ENCODE results near the gene UPB1.

The UPB1 gene

GRCh38 chr22:24494528-24495364 is at the start of gene UPB1:
UPB1 (plus strand) TSS chr22:24495332; CDS start chr22:24495404, 72 bp downstream.
- DNase-seq: no peak

DNA sequence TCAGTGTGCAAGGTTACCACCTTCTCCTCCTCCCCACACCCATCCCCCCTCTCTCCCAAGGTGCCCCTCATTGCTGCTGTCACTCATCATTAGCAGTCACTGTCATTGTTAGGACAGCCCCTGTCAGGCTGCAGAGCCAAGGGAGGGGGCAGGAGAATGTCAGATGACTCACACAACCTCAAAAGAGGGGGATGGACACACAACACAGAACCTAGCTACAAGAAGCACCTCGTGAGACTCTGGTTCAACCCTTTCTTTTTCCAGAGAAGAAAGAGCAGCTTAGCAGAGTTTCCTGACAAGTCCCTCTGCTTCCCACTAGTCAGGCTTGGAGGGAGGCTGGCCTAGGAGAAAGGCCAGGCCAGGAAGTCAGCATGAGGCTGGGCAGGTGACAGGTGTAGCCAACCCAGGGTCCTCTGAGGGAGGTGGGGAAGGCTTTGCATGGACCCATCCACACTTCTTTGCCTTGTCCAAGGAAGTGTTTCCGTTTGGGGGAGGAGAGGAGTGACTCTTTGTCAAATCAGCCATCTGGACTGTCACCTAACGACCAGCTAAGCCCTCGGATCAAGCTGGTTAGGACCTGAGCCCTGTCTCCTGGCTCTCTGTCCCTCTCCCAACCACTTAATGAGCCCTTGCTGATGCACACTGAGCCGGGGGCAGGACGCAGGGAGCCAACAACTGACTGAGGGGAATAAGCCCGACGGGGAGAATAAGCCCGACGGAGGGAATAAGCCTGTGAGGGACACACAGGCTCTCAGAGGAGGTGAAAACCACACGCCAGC is 49.5 kb upstream of the UPB1 start:
- no peak for DNase-seq

GRCh38 chr22:24446260-24446611 is 48.9 kb upstream of the UPB1 start:
- no peak for DNase-seq

GRCh38 chr22:24450610-24451009 is 44.5 kb upstream of the UPB1 start:
- no peak for DNase-seq

DNA sequence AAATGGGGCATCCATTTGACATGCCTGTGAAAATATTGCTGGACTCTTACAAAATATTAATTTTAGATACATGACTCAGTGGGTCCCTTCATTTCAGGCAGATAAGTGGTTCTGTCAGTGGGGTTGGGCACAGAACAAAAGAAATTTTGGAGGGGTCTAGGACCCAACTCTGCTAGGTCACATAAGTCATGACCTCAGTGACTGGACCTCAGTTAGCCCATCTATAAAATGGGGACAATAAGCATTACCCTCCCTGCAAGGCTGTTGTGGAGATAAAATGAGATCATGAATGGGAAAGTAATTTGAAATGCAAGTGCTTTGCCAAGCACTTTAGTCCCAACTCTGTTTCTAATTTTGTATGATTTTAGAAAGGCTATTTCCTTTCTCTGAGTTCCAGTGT is 44.0 kb upstream of the UPB1 start:
- no peak for DNase-seq

DNA sequence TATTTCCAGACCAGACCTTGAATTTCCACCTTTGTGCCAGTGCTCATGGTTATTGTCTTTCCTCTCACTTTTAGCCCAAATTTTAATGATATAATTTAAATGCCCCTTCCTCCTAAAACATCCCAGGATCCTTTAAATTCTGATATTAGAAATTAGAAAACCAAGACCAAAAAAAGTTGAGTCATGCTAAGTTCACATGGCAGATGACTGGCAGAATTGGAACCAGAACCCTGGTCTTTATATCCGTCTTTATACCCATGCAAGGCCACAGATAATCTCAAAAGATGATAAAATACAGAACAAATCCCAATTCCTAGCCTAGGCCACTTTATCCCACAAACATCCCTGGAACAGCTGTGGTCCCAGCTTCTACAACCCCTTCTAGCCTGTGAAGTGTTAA is 41.3 kb upstream of the UPB1 start:
- no peak for DNase-seq

GRCh38 chr22:24455039-24455438 is 40.1 kb upstream of the UPB1 start:
- no peak for DNase-seq

DNA sequence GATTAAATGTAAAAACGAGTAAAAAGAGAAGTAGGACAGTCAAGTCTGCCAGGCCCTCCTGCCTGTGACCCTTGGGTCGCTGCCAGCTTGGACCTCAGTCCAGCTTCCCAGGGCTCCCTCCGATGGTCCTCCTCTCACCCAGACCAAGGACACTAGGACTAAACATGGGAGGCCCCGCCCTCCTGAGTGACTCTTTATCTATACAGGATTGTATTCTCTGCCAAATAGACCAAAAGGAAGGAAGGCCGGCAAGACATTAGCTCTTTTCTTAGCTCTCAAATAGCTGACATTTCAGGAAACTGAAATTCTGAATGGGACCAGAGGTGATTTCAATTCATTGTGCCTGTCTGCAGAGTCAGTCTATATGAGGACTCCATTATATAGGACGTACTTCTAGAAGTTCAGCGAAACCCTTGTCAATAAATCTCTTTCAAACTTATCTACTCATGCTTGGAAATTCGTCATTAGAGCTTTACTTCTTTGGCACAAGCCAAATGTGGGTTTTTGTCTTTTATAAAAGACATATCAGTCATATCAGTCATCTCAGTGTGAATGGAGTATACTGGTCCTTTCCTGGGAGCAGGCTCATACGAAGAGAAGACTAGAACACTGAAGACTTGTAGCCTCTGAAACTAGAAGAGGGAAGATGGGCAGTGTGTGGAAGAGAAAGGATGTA is 39.2 kb upstream of the UPB1 start:
- no peak for DNase-seq

DNA sequence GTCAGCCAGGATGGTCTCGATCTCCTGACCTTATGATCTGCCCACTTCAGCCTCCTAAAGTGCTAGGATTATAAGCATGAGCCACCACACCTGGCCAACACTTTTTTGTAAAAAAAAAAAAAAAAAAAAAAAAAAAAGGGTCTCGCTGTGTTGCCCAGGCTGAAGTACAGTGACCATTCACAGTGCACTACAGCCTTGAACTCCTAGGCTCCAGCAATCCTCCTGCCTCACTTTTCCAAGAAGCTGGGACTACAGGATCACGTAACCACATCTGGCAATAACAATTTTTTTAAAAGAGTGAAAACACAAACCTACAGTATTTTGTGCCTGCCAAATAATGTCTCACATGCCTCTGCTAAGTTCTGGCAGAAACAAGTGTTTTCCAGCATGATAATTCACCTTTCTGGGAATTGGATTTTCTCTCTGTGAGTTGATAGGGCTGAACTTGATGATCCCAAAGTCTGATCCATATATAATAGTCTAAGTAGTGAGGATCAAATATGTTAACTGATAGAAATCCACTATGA is 37.2 kb upstream of the UPB1 start:
- DNase-seq: no peak

- no peak for DNase-seq
Observed at GRCh38 chr22:24459911-24460310, 35.2 kb upstream of the UPB1 start.

DNA sequence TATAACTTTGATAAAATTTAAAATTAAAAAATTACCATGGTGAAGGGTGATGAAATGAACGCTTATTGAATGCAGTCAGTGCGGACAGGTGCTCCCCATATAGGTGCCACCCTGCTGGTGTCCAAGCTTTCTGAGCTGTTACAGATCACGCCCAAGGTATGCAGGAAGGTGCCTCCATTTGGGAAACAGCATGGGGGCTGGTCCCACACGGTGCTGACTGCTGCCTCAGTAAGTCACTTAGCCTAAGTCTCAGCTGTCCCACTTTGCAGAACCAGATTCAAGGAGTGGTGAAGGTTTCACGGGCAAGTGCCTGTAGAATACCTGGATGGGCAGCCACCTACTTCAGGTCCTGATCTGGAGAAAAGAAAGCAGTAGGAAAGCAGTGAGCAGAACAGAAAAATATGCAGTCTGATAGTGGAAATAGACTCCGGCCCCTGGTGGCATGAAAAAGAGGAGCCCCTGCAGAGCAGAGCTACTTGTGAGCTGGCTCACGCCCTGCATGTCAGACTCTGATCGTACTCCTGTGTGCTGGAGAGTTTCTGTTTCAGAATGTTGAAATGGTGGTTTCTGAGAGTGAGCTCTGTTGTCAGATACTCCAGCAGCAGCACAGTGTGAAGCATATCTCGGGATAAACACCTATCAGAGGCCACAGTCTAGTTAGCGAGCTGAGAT is 34.6 kb upstream of the UPB1 start:
- DNase-seq: no peak

DNA sequence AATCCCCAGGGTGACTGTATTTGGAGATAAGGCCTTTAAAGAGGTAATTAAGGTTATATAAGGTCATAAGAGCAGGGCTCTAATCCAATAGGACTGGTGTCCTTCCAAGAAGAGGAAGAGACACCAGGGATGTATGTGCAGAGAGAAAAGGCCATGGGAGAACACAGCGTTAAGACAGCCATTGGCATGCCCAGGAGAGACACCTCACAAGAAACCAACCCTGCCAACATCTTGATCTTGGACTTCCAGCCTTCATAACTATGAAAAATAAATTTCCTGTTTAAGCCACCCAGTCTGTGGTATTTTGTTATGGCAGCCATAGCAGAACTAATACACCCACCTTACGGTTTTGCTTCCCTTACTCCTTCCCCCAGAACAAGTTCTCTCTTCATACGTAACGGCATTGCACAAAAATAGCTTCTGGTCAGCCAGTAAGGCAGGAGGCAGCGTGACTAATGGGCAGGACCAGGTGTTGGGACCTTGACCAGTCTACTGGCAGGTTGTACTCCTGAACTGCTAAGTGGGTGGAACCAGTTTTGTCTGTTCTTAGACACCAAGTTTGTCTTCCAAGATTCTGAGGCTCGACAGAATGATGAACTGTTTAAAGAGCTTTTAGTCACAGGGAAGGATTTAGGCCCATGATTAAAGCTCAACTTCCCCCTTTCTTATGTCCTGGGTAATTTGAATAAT is 31.9 kb upstream of the UPB1 start:
- no peak for DNase-seq

DNA sequence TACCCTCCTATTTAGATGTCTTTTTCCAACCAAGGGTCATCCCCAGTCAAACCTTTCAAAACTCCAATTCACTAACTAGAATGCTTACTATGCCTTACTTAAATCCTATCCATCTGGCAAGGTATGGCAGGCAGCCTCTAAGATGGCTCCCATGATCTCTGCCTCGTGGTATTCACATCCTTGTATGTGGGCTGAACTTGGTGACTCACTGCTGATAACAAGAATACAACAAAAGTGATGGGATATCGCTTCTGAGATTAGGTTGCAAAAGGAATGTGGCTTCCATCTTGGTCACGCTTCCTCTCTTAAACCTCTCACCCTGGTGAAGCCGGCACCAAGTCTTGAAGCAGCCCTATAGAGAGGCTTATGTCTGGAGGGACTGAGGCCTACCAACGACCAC is 29.6 kb upstream of the UPB1 start:
- no peak for DNase-seq

GRCh38 chr22:24465975-24466374 is 29.2 kb upstream of the UPB1 start:
- no peak for DNase-seq

GRCh38 chr22:24466716-24467328 is 28.3 kb upstream of the UPB1 start:
- DNase-seq: no peak

DNA sequence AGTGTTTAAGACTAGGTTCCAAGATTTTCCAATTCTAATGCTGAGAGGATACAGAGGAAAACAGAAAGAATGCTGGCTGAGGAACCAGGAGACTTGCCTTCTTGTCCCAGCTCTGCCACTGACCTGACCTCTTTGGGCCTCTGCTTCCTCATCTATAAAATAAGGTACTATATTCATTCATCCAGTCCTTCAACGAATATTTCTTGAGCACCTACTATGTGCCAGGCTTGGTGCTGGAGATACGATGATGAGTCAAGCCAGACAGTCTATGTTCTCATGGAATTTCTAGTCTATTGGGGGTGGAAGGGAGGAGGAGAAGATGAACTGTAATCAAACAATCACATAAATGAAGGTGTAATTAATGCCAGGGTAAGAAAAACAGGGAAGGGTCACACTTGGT is 27.8 kb upstream of the UPB1 start:
- no peak for DNase-seq

DNA sequence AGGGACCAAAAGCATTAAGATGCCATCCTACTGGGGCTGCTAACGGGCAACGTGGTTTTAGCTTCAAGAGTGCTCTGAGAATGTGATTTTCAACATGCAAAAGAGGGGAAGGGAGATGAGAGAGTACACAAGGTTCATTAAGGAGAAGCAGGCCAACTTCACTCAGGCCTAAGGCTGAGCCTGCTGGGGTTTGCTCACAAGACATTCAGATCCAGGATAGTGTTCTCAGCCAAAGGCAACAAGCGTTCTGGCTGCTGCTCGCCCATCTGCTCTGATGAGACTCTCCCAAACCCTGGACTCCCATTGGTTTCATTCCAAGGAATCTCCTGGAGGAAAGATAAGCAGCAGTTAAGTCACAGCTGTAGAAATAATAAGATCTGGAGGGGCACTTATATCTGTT is 23.6 kb upstream of the UPB1 start:
- DNase-seq: no peak

- DNase-seq: no peak
Observed at GRCh38 chr22:24473284-24473683, 21.8 kb upstream of the UPB1 start.

GRCh38 chr22:24474221-24474620 is 20.9 kb upstream of the UPB1 start:
- DNase-seq: no peak

GRCh38 chr22:24474649-24475255 is 20.4 kb upstream of the UPB1 start:
- DNase-seq: no peak

DNA sequence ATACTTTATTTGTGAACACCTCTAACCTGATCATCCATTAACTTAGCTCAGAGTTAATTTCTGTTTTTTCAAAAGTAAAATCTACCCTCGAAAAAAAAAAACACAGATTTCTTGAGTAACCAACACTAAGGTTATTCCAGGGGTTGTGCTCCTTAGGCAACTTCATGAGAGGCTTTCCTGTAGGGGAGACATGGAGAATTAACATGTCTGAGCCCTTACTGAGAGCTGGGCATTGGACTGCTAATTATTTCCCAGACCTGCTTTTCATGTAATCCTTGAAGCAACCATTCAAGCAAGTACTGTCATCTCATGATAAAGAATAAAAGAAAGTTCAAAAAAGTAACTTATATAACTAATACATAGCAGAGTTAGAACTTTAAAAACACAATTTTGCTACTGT is 13.5 kb upstream of the UPB1 start:
- no peak for DNase-seq
